ENCODE results near the gene DND1. TPM values are rescaled to one million over a fixed set of nuclear protein-coding genes. Genes with fewer than 3 reads are reported as not detected.
A peak's percentile ranks its signal among the peaks of the same experiment; 100 is the strongest.
"Not testable (repeated sequence)": the region's sequence is repeated elsewhere in the genome, so short reads cannot be mapped to it uniquely, and the experiment has no call there.

DND1 gene
- total RNA-seq (2021; ENCODE audit: unreplicated experiment) (1.8 TPM), Bru-seq, nascent RNA (percentile 41 among the genes with signal in this experiment), BruChase-seq, experiment 1, labeled RNA remaining after a 2-hour chase (percentile 55 among the genes with signal in this experiment), BruChase-seq, experiment 2, labeled RNA remaining after a 6-hour chase (percentile 40 among the genes with signal in this experiment)
- polyA plus RNA-seq (2012; ENCODE audit: insufficient read length), result 3.9 TPM
- long read RNA-seq, partial matches to known transcripts, result 0 of 12 reads
- long read RNA-seq, other reads (novel, unspliced or antisense), result 12 of 12 reads

DNA sequence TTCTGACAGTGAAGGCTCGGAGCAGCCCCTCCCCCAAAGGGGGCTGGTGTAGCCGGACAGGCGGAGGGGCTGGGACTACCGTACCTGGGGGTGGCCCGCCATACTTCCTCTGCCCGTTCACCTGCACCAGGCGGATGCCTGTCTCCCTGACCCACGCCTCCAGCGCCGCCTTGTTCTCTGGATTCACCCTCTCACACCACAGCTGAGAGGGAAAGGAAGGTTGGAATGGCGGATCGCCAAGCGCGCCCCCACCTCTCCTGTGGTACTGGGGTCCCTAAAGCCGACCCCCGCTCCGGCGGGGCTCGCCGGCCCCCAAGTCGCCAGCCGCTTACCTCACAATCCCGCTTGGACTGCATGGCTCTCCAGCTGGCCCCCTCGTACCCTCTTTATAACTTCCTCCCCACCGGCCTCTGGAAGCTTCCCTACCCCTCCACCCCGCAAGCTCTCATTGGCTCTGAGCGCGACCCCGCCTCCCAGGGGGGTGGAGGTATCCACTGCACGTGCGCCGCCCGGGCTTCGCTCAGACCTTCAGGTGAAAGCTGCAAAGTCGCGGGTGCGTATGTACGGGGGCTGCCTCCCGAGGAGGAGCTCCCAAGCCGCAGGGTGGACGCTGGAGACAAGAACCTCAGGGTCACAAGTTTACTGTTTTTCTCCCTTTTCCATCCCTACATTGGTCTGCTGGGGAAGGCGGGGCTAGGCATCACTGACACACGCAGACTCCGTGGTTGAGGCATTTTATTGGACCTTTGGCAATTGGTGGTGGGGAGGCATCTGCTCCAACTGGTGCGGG, at the start of gene DND1:
TSS of gene DND1 (minus strand) at position 390 of the 790 bp plus-strand sequence. CDS start at position 356, 34 bp downstream.
- ATAC-seq (peak; percentile 9), DNase-seq (ENCODE audit: low read depth, low spot score) (no peak)
- Histone ChIP-seq H3K36me3 (ENCODE audit: control insufficient read depth, insufficient read depth, low read length) (peaks cover 13% of the 10 kb centered on the region), H3K4me3 (ENCODE audit: low read depth in 2 of 2, low read length in 2 of 2) (no peak within 1 kb of the TSS), H3K27me3 (ENCODE audit: control insufficient read depth, insufficient read depth, low read length) (no peaks in the 10 kb centered on the region), H3K27ac (ENCODE audit: low read length) (no peak within 1 kb of the TSS), H3K4me1 (ENCODE audit: control insufficient read depth, insufficient read depth, low read length) (no peaks in the 10 kb centered on the region), H3K9me3 (ENCODE audit: control insufficient read depth, insufficient read depth, low read depth, low read length) (no peaks in the 10 kb centered on the region)
- no TSS peak for BruUV-seq (replicated peaks)
- ChIA-PET POLR2A (no interaction called here), CTCF (no interaction called here)
- in situ Hi-C loops (cut with HindIII; ENCODE audit: low pct_unique_long_range_greater_than_20kb, low sequenced_read_pairs) (no loop called here), intact Hi-C loops (cut with micrococcal nuclease; ENCODE audit: unreplicated experiment) (no loop called here)
- TF ChIP-seq SIN3A (IDR thresholded peaks at IDR 0.05; ENCODE audit: borderline replicate concordance, insufficient read depth, low read depth, low read length) (no peak), REST (IDR thresholded peaks at IDR 0.05; ENCODE audit: insufficient read depth in 1 of 2, low read depth in 2 of 2, low read length in 1 of 2) (no peak), TCF7L2 (IDR thresholded peaks at IDR 0.05; ENCODE audit: low read depth, low read length) (no peak), POLR2AphosphoS5 (IDR thresholded peaks at IDR 0.05; ENCODE audit: low read depth, low read length) (no peak; the same call in 1 of the 2 replicates)
- TF ChIP-seq, protein P1, sequence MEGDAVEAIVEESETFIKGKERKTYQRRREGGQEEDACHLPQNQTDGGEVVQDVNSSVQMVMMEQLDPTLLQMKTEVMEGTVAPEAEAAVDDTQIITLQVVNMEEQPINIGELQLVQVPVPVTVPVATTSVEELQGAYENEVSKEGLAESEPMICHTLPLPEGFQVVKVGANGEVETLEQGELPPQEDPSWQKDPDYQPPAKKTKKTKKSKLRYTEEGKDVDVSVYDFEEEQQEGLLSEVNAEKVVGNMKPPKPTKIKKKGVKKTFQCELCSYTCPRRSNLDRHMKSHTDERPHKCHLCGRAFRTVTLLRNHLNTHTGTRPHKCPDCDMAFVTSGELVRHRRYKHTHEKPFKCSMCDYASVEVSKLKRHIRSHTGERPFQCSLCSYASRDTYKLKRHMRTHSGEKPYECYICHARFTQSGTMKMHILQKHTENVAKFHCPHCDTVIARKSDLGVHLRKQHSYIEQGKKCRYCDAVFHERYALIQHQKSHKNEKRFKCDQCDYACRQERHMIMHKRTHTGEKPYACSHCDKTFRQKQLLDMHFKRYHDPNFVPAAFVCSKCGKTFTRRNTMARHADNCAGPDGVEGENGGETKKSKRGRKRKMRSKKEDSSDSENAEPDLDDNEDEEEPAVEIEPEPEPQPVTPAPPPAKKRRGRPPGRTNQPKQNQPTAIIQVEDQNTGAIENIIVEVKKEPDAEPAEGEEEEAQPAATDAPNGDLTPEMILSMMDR (IDR thresholded peaks at IDR 0.05), result no peak

DNA sequence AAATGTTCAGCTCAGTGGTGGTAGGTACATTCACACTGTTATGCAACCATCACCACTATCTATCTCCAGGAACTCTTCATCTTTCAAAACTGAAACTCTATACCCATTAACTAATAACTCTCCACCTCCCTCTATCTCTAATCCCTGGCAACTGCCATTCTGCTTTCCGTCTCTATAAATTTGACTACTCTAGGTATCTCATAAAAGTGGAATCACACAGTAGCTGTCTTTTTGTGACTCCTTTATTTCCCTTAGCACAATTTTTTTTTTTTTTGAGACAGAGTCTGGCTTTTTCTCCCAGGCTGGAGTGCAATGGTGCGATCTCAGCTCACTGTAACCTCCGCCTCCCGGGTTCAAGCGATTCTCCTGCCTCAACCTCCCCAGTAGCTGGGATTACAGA, 48.0 kb upstream of the DND1 start:
- H3K9me3 ChIP-seq (ENCODE audit: control insufficient read depth, insufficient read depth, low read depth, low read length); in situ Hi-C loops (cut with HindIII; ENCODE audit: low pct_unique_long_range_greater_than_20kb, low sequenced_read_pairs); H3K4me3 ChIP-seq (ENCODE audit: low read depth in 2 of 2, low read length in 2 of 2); H3K36me3 ChIP-seq (ENCODE audit: control insufficient read depth, insufficient read depth, low read length); ATAC-seq; intact Hi-C loops (cut with micrococcal nuclease; ENCODE audit: unreplicated experiment); H3K27ac ChIP-seq (ENCODE audit: low read length); H3K4me1 ChIP-seq (ENCODE audit: control insufficient read depth, insufficient read depth, low read length); DNase-seq (ENCODE audit: low read depth, low spot score); BruUV-seq (replicated peaks); H3K27me3 ChIP-seq (ENCODE audit: control insufficient read depth, insufficient read depth, low read length): not testable (repeated sequence)
- CTCF ChIA-PET, result interaction anchor here (0.6 kb wide), 3 partner anchors 12 to 370 kb away, joined by 4 to 5 read pairs (median 4); no protein-coding TSS in a partner anchor
- POLR2A ChIA-PET, result interaction anchor here (0.6 to 0.7 kb wide), 2 partner anchors 10 to 157 kb away, joined by 5 read pairs; partner anchors contain the start of gene APBB3

DNA sequence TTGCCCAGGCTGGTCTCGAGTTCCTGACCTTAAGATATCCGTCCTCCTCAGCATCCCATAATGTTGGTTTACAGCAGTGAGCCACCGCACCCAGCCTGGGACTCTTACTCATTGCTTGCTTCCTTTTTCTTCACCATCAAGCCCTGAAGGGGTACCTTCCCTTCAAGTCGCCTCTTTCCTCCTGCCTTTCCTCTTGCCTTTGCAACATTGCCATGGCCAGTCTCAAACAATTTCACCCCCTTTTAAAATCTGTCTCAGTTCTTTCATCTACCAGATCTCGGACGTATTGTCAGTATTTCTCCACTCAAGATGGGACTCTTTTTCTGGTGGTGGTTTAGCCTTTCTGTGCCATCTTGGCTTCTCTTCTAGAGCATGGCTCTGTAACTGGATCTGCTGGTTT, 47.4 kb upstream of the DND1 start:
- DNase-seq (ENCODE audit: low read depth, low spot score); H3K27me3 ChIP-seq (ENCODE audit: control insufficient read depth, insufficient read depth, low read length); H3K27ac ChIP-seq (ENCODE audit: low read length); H3K4me1 ChIP-seq (ENCODE audit: control insufficient read depth, insufficient read depth, low read length); in situ Hi-C loops (cut with HindIII; ENCODE audit: low pct_unique_long_range_greater_than_20kb, low sequenced_read_pairs); ATAC-seq; H3K36me3 ChIP-seq (ENCODE audit: control insufficient read depth, insufficient read depth, low read length); H3K9me3 ChIP-seq (ENCODE audit: control insufficient read depth, insufficient read depth, low read depth, low read length); BruUV-seq (replicated peaks); intact Hi-C loops (cut with micrococcal nuclease; ENCODE audit: unreplicated experiment): not testable (repeated sequence)
- CTCF ChIA-PET, result interaction anchor here (0.7 kb wide), 1 partner anchor 120 kb away, joined by 5 read pairs; no protein-coding TSS in a partner anchor
- POLR2A ChIA-PET, result interaction anchor here (0.7 to 1.5 kb wide), 2 partner anchors 10 to 149 kb away, joined by 5 to 10 read pairs; no protein-coding TSS in a partner anchor
- peak overlapping the region; percentile 55 to 72 for H3K4me3 ChIP-seq (ENCODE audit: low read depth in 2 of 2, low read length in 2 of 2)
